ENCODE measurements around the gene UBE4B.
"Not testable (repeated sequence)": the region's sequence is repeated elsewhere in the genome, so short reads cannot be mapped to it uniquely, and the experiment has no call there.

The UBE4B gene

GRCh38 chr1:10213186-10213705, 180.5 kb downstream of the UBE4B start:
- no peak for DNase-seq

- DNase-seq, result no peak
Observed at GRCh38 chr1:10216090-10216749, 183.5 kb downstream of the UBE4B start.

GRCh38 chr1:10217748-10218441, 185.1 kb downstream of the UBE4B start:
- DNase-seq, result no peak

DNA sequence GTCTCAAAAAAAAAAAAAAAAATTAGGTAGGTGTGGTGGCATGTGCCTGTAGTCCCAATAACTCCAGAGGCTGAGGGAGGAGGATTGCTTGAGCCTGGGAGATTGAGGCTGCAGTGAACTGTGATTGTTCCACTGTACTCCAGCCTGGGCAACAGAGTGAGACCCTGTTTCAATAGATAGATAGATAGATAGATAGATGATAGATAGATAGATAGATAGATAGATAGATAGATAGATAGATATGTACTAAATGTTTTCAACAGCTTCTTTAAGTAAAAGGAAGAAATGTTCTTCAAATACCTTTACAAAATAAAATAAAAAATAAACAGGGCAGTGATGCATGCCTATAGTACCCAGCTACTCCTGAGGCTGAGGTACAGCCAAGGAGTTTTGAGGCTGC, 187.4 kb downstream of the UBE4B start:
- no peak for DNase-seq

- DNase-seq, result not testable (repeated sequence)
Observed at GRCh38 chr1:10220657-10221056, 187.9 kb downstream of the UBE4B start.

- DNase-seq, result no peak
Observed at GRCh38 chr1:10225573-10225972, 192.8 kb downstream of the UBE4B start.

DNA sequence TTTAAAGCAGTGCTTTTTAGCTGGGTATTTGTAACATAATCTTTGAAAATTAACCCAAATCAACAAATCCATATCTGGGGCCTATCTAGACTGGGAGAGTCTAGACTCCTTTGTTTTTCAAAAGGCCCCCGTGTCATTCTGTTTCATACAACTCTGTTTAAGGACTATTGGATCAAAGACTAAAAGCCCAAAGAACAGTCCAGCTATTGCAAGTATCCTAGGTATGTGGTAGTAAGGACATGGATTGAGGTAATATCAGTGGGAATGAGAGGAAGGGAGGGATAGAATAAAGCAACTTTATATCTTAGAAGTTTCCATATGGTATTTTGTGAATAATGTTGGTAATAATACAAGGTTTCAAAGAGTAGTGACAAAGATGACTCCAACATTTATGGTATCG, 195.8 kb downstream of the UBE4B start:
- no peak for DNase-seq

GRCh38 chr1:10229903-10230302, 197.1 kb downstream of the UBE4B start:
- DNase-seq, result no peak
